Panc1 (cell line): ENCODE measurements around the gene AGMAT. TPM values are rescaled to one million over a fixed set of nuclear protein-coding genes. Genes with fewer than 3 reads are reported as not detected.

Experiments
- ATAC-seq: fragments of 200-7000 bp; cut with Tn5 transposase; 2 replicates; pipeline ENCODE4 v1.9.1; 2020; ENCODE audit warnings: mild to moderate bottlenecking, moderate library complexity
- BruUV-seq: library from RNA; stranded (reverse); fragments of 400-500 nt; replicated peaks from 2 replicates; lab custom pipeline; 2021; lab: Mats Ljungman, UMichigan
- CTCF ChIA-PET: fragments of 300-600 bp; sonication (Branson Sonifier 250); formaldehyde crosslinking; loops from one replicate; lab custom pipeline; 2022; ENCODE audit warnings: antibody characterized with exemption; lab: Charles Lee
- POLR2A ChIA-PET: fragments of 300-600 bp; sonication (Branson Sonifier 250); formaldehyde crosslinking; loops from one replicate; lab custom pipeline; 2022; ENCODE audit warnings: antibody characterized with exemption; lab: Charles Lee
- DNase-seq: peaks from one replicate; pipeline ENCODE4 v3.0.0-alpha.2; 2010; ENCODE audit warnings: low read depth, low spot score
- H3K27ac ChIP-seq: 2 replicates; pipeline ENCODE4 v1.5.1; 2011; ENCODE audit warnings: mild to moderate bottlenecking, low read length, inconsistent platforms
- H3K27me3 ChIP-seq: fragments of 200-500 bp; sonication (Bioruptor generic); 2 replicates; pipeline ENCODE4 v1.6.0; 2014; ENCODE audit warnings: low read length, inconsistent platforms; ENCODE audit not compliant: control insufficient read depth, insufficient read depth
- H3K36me3 ChIP-seq: fragments of 200-500 bp; sonication (Bioruptor generic); 2 replicates; pipeline ENCODE4 v1.5.1; 2014; ENCODE audit warnings: inconsistent platforms, mild to moderate bottlenecking, low read length, moderate library complexity; ENCODE audit not compliant: control insufficient read depth, insufficient read depth
- H3K4me1 ChIP-seq: 2 replicates; pipeline ENCODE4 v1.5.1; 2011; ENCODE audit warnings: inconsistent platforms, mild to moderate bottlenecking, low read length, moderate library complexity; ENCODE audit not compliant: control insufficient read depth, insufficient read depth
- H3K4me3 ChIP-seq, 2 experiments: 2 replicates each; pipeline ENCODE4 v1.5.1; 2011 to 2012; ENCODE audit warnings: low read depth in 2 of 2, low read length in 2 of 2, mild to moderate bottlenecking in 2 of 2, inconsistent platforms in 1 of 2, moderate library complexity in 1 of 2
- H3K9me3 ChIP-seq: fragments of 200-500 bp; sonication (Bioruptor generic); 2 replicates; pipeline ENCODE4 v1.5.1; 2014; ENCODE audit warnings: low read depth, mild to moderate bottlenecking, inconsistent platforms, low read length, moderate library complexity; ENCODE audit not compliant: control insufficient read depth, insufficient read depth
- CTCF ChIP-seq: fragments of 450-650 bp; IDR thresholded peaks from 2 replicates; pipeline ENCODE4 v1.5.1; 2017; ENCODE audit warnings: mild to moderate bottlenecking
- POLR2AphosphoS5 ChIP-seq: IDR thresholded peaks from 2 replicates; pipeline ENCODE4 v1.6.1; 2012; ENCODE audit warnings: mild to moderate bottlenecking, low read depth, low read length, moderate library complexity
- REST ChIP-seq, 2 experiments: IDR thresholded peaks; 2 replicates each; pipeline ENCODE4 v1.6.1; 2011 to 2012; ENCODE audit warnings: low read depth in 2 of 2, control low read depth in 1 of 2, low read length in 1 of 2, mild to moderate bottlenecking in 1 of 2, moderate library complexity in 1 of 2; ENCODE audit not compliant: insufficient read depth in 1 of 2
- SIN3A ChIP-seq: IDR thresholded peaks from 2 replicates; pipeline ENCODE4 v1.6.1; 2012; ENCODE audit warnings: low read depth, mild to moderate bottlenecking, low read length, moderate library complexity, borderline replicate concordance; ENCODE audit not compliant: insufficient read depth
- TCF7L2 ChIP-seq: IDR thresholded peaks from 2 replicates; pipeline ENCODE4 v1.6.1; 2011; ENCODE audit warnings: mild to moderate bottlenecking, low read depth, low read length, inconsistent platforms
- in situ Hi-C: cut with HindIII; loops from 2 replicates; pipeline ENCODE4 v1.10.0; 2016; ENCODE audit warnings: low sequenced_read_pairs, low pct_unique_long_range_greater_than_20kb
- intact Hi-C: fragments of 100-400 bp; cut with micrococcal nuclease; formaldehyde crosslinking; loops from one replicate; pipeline ENCODE4 v1.10.0; 2022; ENCODE audit not compliant: unreplicated experiment
- total RNA-seq: library from RNA; stranded (reverse); gene quantifications from one replicate; pipeline ENCODE4 v1.2.1, GENCODE V29; 2021; ENCODE audit not compliant: unreplicated experiment

The AGMAT gene
- total RNA-seq, 1 experiment from 2014 or later, result 3.1 TPM

- Histone ChIP-seq H3K27ac (no peak overlapping the region), H3K4me3 (peak overlapping the region in 1 of 2 experiments; percentile 81; a peak in 2 of 4 replicates), H3K4me1 (peaks cover 17% of the 10 kb centered on the region), H3K9me3 (no peaks in the 10 kb centered on the region), H3K36me3 (peaks cover 4% of the 10 kb centered on the region; the same call in 1 of the 2 replicates), H3K27me3 (no peaks in the 10 kb centered on the region)
- ChIA-PET POLR2A (no interaction called here), CTCF (no interaction called here)
- in situ Hi-C loops, result no loop called here
- no peak for DNase-seq
- BruUV-seq, result no TSS peak
- no peak for ATAC-seq
- intact Hi-C loops, result no loop called here
- TF ChIP-seq TCF7L2, result no peak
- no peak for TF ChIP-seq CTCF
- TF ChIP-seq POLR2AphosphoS5, result no peak
- no peak for TF ChIP-seq SIN3A
- TF ChIP-seq REST (IDR thresholded peaks at IDR 0.05; ENCODE audit: insufficient read depth in 1 of 2, low read depth in 2 of 2, low read length in 1 of 2), result no peak
Measured at GRCh38 chr1:15522551-15522950, 62.3 kb downstream of the AGMAT start.

Other genes with a start within 250 kb of the AGMAT start
- 90.8 TPM for gene EFHD2, start 175.2 kb downstream of the AGMAT start, total RNA-seq
- 1.1 TPM for gene CTRC, start 146.6 kb downstream of the AGMAT start, total RNA-seq
- gene CELA2A, start 128.3 kb downstream of the AGMAT start, total RNA-seq, result 0.72 TPM
- not detected for gene CELA2B, start 108.9 kb downstream of the AGMAT start, total RNA-seq
- gene CASP9, start 60.8 kb downstream of the AGMAT start, total RNA-seq, result 7.5 TPM
- gene DNAJC16, start 58.2 kb downstream of the AGMAT start, total RNA-seq, result 22.0 TPM
- 27.7 TPM for gene DDI2, start 32.4 kb upstream of the AGMAT start, total RNA-seq
- 54.6 TPM for gene PLEKHM2, start 99.3 kb upstream of the AGMAT start, total RNA-seq
- 0.64 TPM for gene SLC25A34, start 151.2 kb upstream of the AGMAT start, total RNA-seq
- gene TMEM82, start 157.4 kb upstream of the AGMAT start, total RNA-seq, result not detected
- gene FBLIM1, start 173.7 kb upstream of the AGMAT start, total RNA-seq, result 4.3 TPM
- 2.6 TPM for gene UQCRHL, start 222.6 kb upstream of the AGMAT start, total RNA-seq